ENCODE measurements around the gene EMC6. TPM values are rescaled to one million over a fixed set of nuclear protein-coding genes. Genes with fewer than 3 reads are reported as not detected.

EMC6 gene
- total RNA-seq, 1 donor from 2014 or later: 37.6 TPM

- Mint-ChIP-seq H3K4me1 (ENCODE audit: low read depth) (no peaks in the 10 kb centered on the region), H3K9me3 (ENCODE audit: low read depth) (no peaks in the 10 kb centered on the region), H3K4me3 (ENCODE audit: unreplicated experiment) (no peak overlapping the region), H3K36me3 (ENCODE audit: low read depth) (no peaks in the 10 kb centered on the region), H3K27ac (ENCODE audit: unreplicated experiment) (no peak overlapping the region), H3K27me3 (ENCODE audit: low read depth) (peaks cover 4% of the 10 kb centered on the region)
- TF ChIP-seq, protein P1, sequence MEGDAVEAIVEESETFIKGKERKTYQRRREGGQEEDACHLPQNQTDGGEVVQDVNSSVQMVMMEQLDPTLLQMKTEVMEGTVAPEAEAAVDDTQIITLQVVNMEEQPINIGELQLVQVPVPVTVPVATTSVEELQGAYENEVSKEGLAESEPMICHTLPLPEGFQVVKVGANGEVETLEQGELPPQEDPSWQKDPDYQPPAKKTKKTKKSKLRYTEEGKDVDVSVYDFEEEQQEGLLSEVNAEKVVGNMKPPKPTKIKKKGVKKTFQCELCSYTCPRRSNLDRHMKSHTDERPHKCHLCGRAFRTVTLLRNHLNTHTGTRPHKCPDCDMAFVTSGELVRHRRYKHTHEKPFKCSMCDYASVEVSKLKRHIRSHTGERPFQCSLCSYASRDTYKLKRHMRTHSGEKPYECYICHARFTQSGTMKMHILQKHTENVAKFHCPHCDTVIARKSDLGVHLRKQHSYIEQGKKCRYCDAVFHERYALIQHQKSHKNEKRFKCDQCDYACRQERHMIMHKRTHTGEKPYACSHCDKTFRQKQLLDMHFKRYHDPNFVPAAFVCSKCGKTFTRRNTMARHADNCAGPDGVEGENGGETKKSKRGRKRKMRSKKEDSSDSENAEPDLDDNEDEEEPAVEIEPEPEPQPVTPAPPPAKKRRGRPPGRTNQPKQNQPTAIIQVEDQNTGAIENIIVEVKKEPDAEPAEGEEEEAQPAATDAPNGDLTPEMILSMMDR (IDR thresholded peaks at IDR 0.05): no peak
- no peak for DNase-seq (ENCODE audit: low spot score)
Measured at GRCh38 chr17:3690094-3690715, 21.6 kb downstream of the EMC6 start.

DNA sequence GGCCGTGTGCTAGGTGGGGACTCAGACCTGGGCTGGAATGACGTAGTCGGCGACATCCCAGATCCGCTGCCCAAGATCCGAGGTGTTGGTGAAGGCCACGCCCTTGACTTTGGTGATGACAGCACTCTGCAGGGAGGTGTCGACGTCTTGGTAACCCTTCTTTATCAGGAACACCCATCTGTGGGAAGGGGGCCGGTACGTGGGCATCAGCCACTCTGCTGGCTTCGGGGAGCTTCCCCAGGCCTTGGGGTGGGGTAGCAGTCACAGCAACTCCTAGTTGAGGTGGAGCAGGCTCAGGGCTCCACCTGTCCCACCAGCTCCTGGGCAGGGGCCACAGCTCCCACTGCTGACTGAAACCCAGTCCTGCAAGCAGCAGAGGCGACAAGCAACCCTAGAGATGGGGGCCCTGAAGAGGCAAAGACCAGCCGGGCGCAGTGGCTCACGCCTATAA is 23.0 kb downstream of the EMC6 start:
- TF ChIP-seq, protein P1 (IDR thresholded peaks at IDR 0.05): no peak
- Mint-ChIP-seq H3K36me3 (ENCODE audit: low read depth) (no peaks in the 10 kb centered on the region), H3K9me3 (ENCODE audit: low read depth) (no peaks in the 10 kb centered on the region), H3K4me1 (ENCODE audit: low read depth) (peaks cover 4% of the 10 kb centered on the region), H3K4me3 (ENCODE audit: unreplicated experiment) (no peak overlapping the region), H3K27me3 (ENCODE audit: low read depth) (peaks cover 4% of the 10 kb centered on the region), H3K27ac (ENCODE audit: unreplicated experiment) (no peak overlapping the region)
- DNase-seq (ENCODE audit: low spot score): no peak

DNA sequence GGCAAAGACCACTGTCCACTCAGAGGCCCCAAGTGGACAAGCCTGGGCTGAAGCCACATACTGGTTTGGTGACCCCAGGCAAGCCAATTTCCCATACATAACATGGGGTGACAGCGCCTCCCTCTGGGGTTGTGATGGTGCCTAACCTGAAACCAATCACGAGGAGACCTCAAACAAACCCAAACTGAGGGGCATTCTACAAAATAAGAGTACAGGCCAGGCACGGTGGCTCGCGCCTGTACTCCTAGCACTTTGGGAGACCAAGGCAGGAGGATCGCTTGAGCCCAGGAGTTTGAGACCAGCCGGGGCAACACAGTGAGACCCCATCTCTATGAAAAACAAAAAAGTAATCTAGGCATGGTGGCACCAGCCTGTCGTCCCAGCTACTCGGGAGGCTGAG is 23.7 kb downstream of the EMC6 start:
- no peaks in the 10 kb centered on the region for H3K36me3 Mint-ChIP-seq (ENCODE audit: low read depth)
- no peak for DNase-seq (ENCODE audit: low spot score)
- H3K4me1 Mint-ChIP-seq (ENCODE audit: low read depth): peaks cover 4% of the 10 kb centered on the region
- peaks cover 4% of the 10 kb centered on the region for H3K27me3 Mint-ChIP-seq (ENCODE audit: low read depth)
- H3K4me3 Mint-ChIP-seq (ENCODE audit: unreplicated experiment): no peak overlapping the region
- no peak overlapping the region for H3K27ac Mint-ChIP-seq (ENCODE audit: unreplicated experiment)
- no peaks in the 10 kb centered on the region for H3K9me3 Mint-ChIP-seq (ENCODE audit: low read depth)
- TF ChIP-seq, protein P1 (IDR thresholded peaks at IDR 0.05): peak; percentile 27

GRCh38 chr17:3693141-3693540 is 24.5 kb downstream of the EMC6 start:
- DNase-seq (ENCODE audit: low spot score): no peak
- H3K27me3 Mint-ChIP-seq (ENCODE audit: low read depth): peaks cover 8% of the 10 kb centered on the region
- peaks cover 4% of the 10 kb centered on the region for H3K4me1 Mint-ChIP-seq (ENCODE audit: low read depth)
- H3K9me3 Mint-ChIP-seq (ENCODE audit: low read depth): peaks cover 6% of the 10 kb centered on the region
- no peak overlapping the region for H3K4me3 Mint-ChIP-seq (ENCODE audit: unreplicated experiment)
- TF ChIP-seq, protein P1 (IDR thresholded peaks at IDR 0.05): no peak
- H3K27ac Mint-ChIP-seq (ENCODE audit: unreplicated experiment): no peak overlapping the region
- H3K36me3 Mint-ChIP-seq (ENCODE audit: low read depth): no peaks in the 10 kb centered on the region

GRCh38 chr17:3693829-3694231 is 25.2 kb downstream of the EMC6 start:
- DNase-seq (ENCODE audit: low spot score): no peak
- no peak overlapping the region for H3K4me3 Mint-ChIP-seq (ENCODE audit: unreplicated experiment)
- peaks cover 4% of the 10 kb centered on the region for H3K4me1 Mint-ChIP-seq (ENCODE audit: low read depth)
- H3K9me3 Mint-ChIP-seq (ENCODE audit: low read depth): peaks cover 10% of the 10 kb centered on the region
- no peaks in the 10 kb centered on the region for H3K36me3 Mint-ChIP-seq (ENCODE audit: low read depth)
- no peak overlapping the region for H3K27ac Mint-ChIP-seq (ENCODE audit: unreplicated experiment)
- H3K27me3 Mint-ChIP-seq (ENCODE audit: low read depth): peaks cover 8% of the 10 kb centered on the region
- TF ChIP-seq, protein P1 (IDR thresholded peaks at IDR 0.05): no peak

Measured in chondrocyte (in vitro differentiated cells).